GM19468 (cell line): ENCODE results near the gene ANKRD24.
"Not testable (repeated sequence)": the region's sequence is repeated elsewhere in the genome, so short reads cannot be mapped to it uniquely, and the experiment has no call there.

ENCODE experiments used
- ATAC-seq: cut with Tn5 transposase; IDR thresholded peaks from one replicate; pipeline ENCODE4 v1.9.1; 2021; ENCODE audit warnings: mild to moderate bottlenecking, moderate library complexity, moderate number of reproducible peaks; ENCODE audit not compliant: unreplicated experiment; ENCODE audit errors: extremely low read depth

The ANKRD24 gene

GRCh38 chr19:4172861-4173473 lies 9.5 kb upstream of the ANKRD24 start:
- ATAC-seq, result no peak

GRCh38 chr19:4173479-4174212 lies 8.8 kb upstream of the ANKRD24 start:
- ATAC-seq, result no peak

GRCh38 chr19:4174213-4174894 lies 8.1 kb upstream of the ANKRD24 start:
- ATAC-seq, result no peak

- no peak for ATAC-seq
These were observed 7.4 kb upstream of the ANKRD24 start for GRCh38 chr19:4174895-4175668.

- ATAC-seq, result no peak
These were observed 6.9 kb upstream of the ANKRD24 start for GRCh38 chr19:4175669-4175931.

GRCh38 chr19:4177146-4177545 lies 5.3 kb upstream of the ANKRD24 start:
- no peak for ATAC-seq

GRCh38 chr19:4178990-4179389 lies 3.5 kb upstream of the ANKRD24 start:
- ATAC-seq, result no peak

GRCh38 chr19:4181053-4181508 lies 1.4 kb upstream of the ANKRD24 start:
- no peak for ATAC-seq

- no peak for ATAC-seq
These were observed 1.7 kb downstream of the ANKRD24 start for GRCh38 chr19:4183967-4184717.

GRCh38 chr19:4184718-4185352 lies 2.3 kb downstream of the ANKRD24 start:
- no peak for ATAC-seq

- no peak for ATAC-seq
These were observed 3.1 kb downstream of the ANKRD24 start for GRCh38 chr19:4185413-4186086.

GRCh38 chr19:4186087-4186993 lies 3.9 kb downstream of the ANKRD24 start:
- ATAC-seq, result no peak

- no peak for ATAC-seq
These were observed 5.0 kb downstream of the ANKRD24 start for GRCh38 chr19:4187313-4188122.

GRCh38 chr19:4189641-4190040 lies 7.2 kb downstream of the ANKRD24 start:
- ATAC-seq, result no peak

- ATAC-seq, result not testable (repeated sequence)
These were observed 10.0 kb downstream of the ANKRD24 start for GRCh38 chr19:4192537-4192936.

- ATAC-seq, result no peak
These were observed 11.9 kb downstream of the ANKRD24 start for GRCh38 chr19:4194353-4194752.

GRCh38 chr19:4196009-4196408 lies 13.5 kb downstream of the ANKRD24 start:
- ATAC-seq, result no peak
